SK-N-SH (cell line): ENCODE results near the gene PGF. TPM values are rescaled to one million over a fixed set of nuclear protein-coding genes. Genes with fewer than 3 reads are reported as not detected.

Experiments used
- CTCF ChIA-PET: fragments of 300-600, 350-600 bp; formaldehyde crosslinking; extraction: SDS; loops from one replicate; lab custom pipeline; 2021; lab: Yijun Ruan, JAX
- POLR2A ChIA-PET: fragments of 350-600 bp; sonication (Branson Sonifier 250); formaldehyde crosslinking; extraction: SDS; loops from one replicate; lab custom pipeline; 2020; ENCODE audit warnings: antibody characterized with exemption, inconsistent platforms; lab: Yijun Ruan, JAX
- DNase-seq: peaks from one replicate; pipeline ENCODE4 v3.0.0; 2012
- H2AFZ ChIP-seq: fragments of 200-600 bp; sonication (generic); 2 replicates; pipeline ENCODE4 v1.8.1; 2016; ENCODE audit warnings: antibody characterized with exemption, mild to moderate bottlenecking, low read depth
- H3F3A ChIP-seq: fragments of 200-600 bp; sonication (generic); replicated peaks from 2 replicates; pipeline ENCODE3; 2016; ENCODE audit warnings: antibody characterized with exemption, mild to moderate bottlenecking; ENCODE audit not compliant: insufficient read depth
- H3K27ac ChIP-seq, 2 experiments: fragments of 200-500 bp in 1 of 2; fragments of 200-600 bp in 1 of 2; sonication (Bioruptor generic) in 1 of 2; sonication (generic), shearing (Covaris generic) in 1 of 2; 2 replicates each; pipeline versions ENCODE4 v1.5.1 to v1.6.1; 2014 to 2016; ENCODE audit warnings: low read depth in 2 of 2, inconsistent platforms in 1 of 2, low read length in 1 of 2, mild to moderate bottlenecking in 1 of 2, mixed read lengths in 1 of 2
- H3K27me3 ChIP-seq: fragments of 200-600 bp; sonication (generic), shearing (Covaris generic); 2 replicates; pipeline ENCODE4 v1.6.1; 2016; ENCODE audit warnings: mixed run types; ENCODE audit not compliant: insufficient read depth
- H3K36me3 ChIP-seq, 2 experiments: fragments of 200-500 bp in 1 of 2; fragments of 200-600 bp in 1 of 2; sonication (Bioruptor generic) in 1 of 2; sonication (generic) in 1 of 2; replicated peaks in 1 of 2; 2 replicates each; pipeline versions ENCODE3 to v1.5.1; 2014 to 2016; ENCODE audit warnings: low read length in 1 of 2, mild to moderate bottlenecking in 1 of 2; ENCODE audit not compliant: insufficient read depth in 2 of 2, control insufficient read depth in 1 of 2
- H3K4me1 ChIP-seq, 2 experiments: fragments of 200-500 bp in 1 of 2; fragments of 200-600 bp in 1 of 2; sonication (Bioruptor generic) in 1 of 2; sonication (generic), shearing (Covaris generic) in 1 of 2; 2 replicates each; pipeline versions ENCODE4 v1.5.1 to v1.6.1; 2014 to 2016; ENCODE audit warnings: low read depth in 1 of 2, low read length in 1 of 2, mixed run types in 1 of 2; ENCODE audit not compliant: insufficient read depth in 2 of 2, control insufficient read depth in 1 of 2
- H3K4me2 ChIP-seq: fragments of 200-600 bp; sonication (generic), shearing (Covaris generic); 2 replicates; pipeline ENCODE4 v1.6.1; 2017; ENCODE audit warnings: mixed run types
- H3K4me3 ChIP-seq, 2 experiments: fragments of 200-500 bp in 1 of 2; fragments of 200-600 bp in 1 of 2; sonication (Bioruptor generic) in 1 of 2; sonication (generic), shearing (Covaris generic) in 1 of 2; 2 replicates each; pipeline versions ENCODE4 v1.5.1 to v1.8.1; 2014 to 2016; ENCODE audit warnings: low read depth in 2 of 2, inconsistent platforms in 1 of 2, low read length in 1 of 2, mild to moderate bottlenecking in 1 of 2, mixed read lengths in 1 of 2, moderate library complexity in 1 of 2
- H3K79me2 ChIP-seq: fragments of 200-600 bp; sonication (generic); 2 replicates; pipeline ENCODE4 v1.8.1; 2017; ENCODE audit warnings: mild to moderate bottlenecking; ENCODE audit not compliant: insufficient read depth
- H3K9ac ChIP-seq: fragments of 200-600 bp; sonication (generic); 2 replicates; pipeline ENCODE4 v1.6.1; 2017; ENCODE audit warnings: mixed run types
- H3K9me2 ChIP-seq: fragments of 200-600 bp; sonication (generic); 2 replicates; pipeline ENCODE4 v1.6.1; 2017; ENCODE audit warnings: mixed run types
- H3K9me3 ChIP-seq: fragments of 200-600 bp; sonication (generic); 2 replicates; pipeline ENCODE4 v1.6.1; 2017; ENCODE audit warnings: mixed run types, mild to moderate bottlenecking, moderate library complexity
- H4K20me1 ChIP-seq: fragments of 200-600 bp; sonication (generic); 2 replicates; pipeline ENCODE4 v1.6.1; 2017; ENCODE audit warnings: mild to moderate bottlenecking, mixed run types; ENCODE audit not compliant: insufficient read depth
- CHD2 ChIP-seq: fragments of 150-350 bp; IDR thresholded peaks from 2 replicates; pipeline ENCODE4 v1.6.1; 2018; ENCODE audit warnings: low read length; ENCODE audit not compliant: partially characterized antibody
- CTCF ChIP-seq: fragments of 200-600 bp; sonication (generic); IDR thresholded peaks from 2 replicates; pipeline ENCODE4 v1.6.1; 2017; ENCODE audit warnings: antibody characterized with exemption, mild to moderate bottlenecking, moderate library complexity
- ELF1 ChIP-seq: IDR thresholded peaks from 2 replicates; pipeline ENCODE4 v1.4.0; 2012
- EZH2phosphoT487 ChIP-seq: fragments of 200-600 bp; sonication (generic); IDR thresholded peaks from 2 replicates; pipeline ENCODE4 v1.6.1; 2017; ENCODE audit warnings: low read depth, mixed run types, mild to moderate bottlenecking, antibody characterized with exemption, moderate library complexity, borderline replicate concordance
- IRF3 ChIP-seq: fragments of 150-350 bp; IDR thresholded peaks from 2 replicates; pipeline ENCODE4 v1.6.1; 2016; ENCODE audit warnings: mild to moderate bottlenecking, low read depth, low read length
- MXI1 ChIP-seq: IDR thresholded peaks from 2 replicates; pipeline ENCODE4 v1.6.1; 2012; ENCODE audit warnings: mild to moderate bottlenecking, low read depth, low read length, improper control_type of control experiment
- NRF1 ChIP-seq: IDR thresholded peaks from 2 replicates; pipeline ENCODE4 v1.6.1; 2012; ENCODE audit warnings: low read depth, mild to moderate bottlenecking, low read length
- PBX3 ChIP-seq: IDR thresholded peaks from 2 replicates; pipeline ENCODE4; 2012
- REST ChIP-seq: IDR thresholded peaks from 2 replicates; pipeline ENCODE4 v1.6.1; 2012; ENCODE audit warnings: mild to moderate bottlenecking, low read depth, low read length, moderate library complexity
- RXRA ChIP-seq: IDR thresholded peaks from 2 replicates; pipeline ENCODE4 v1.4.0; 2012; ENCODE audit warnings: low read depth, mild to moderate bottlenecking, borderline replicate concordance
- SMC3 ChIP-seq: IDR thresholded peaks from 2 replicates; pipeline ENCODE4 v1.6.1; 2012; ENCODE audit warnings: low read depth, low read length, improper control_type of control experiment
- TAF1 ChIP-seq: IDR thresholded peaks from 2 replicates; pipeline ENCODE4 v1.6.1; 2012; ENCODE audit warnings: low read depth, mild to moderate bottlenecking, low read length, moderate library complexity, borderline replicate concordance
- TCF12 ChIP-seq: IDR thresholded peaks from 2 replicates; pipeline ENCODE4 v1.4.0; 2012
- TEAD4 ChIP-seq: IDR thresholded peaks from 2 replicates; pipeline ENCODE4 v1.4.0; 2012; ENCODE audit warnings: mild to moderate bottlenecking, borderline replicate concordance; ENCODE audit not compliant: insufficient read depth
- USF2 ChIP-seq: fragments of 150-350 bp; IDR thresholded peaks from 2 replicates; pipeline ENCODE4 v1.6.1; 2017; ENCODE audit warnings: antibody characterized with exemption, low read length, low read depth, borderline replicate concordance
- WGBS: methylation state at CpG from one replicate; pipeline ENCODE4 v1.1.6; 2017; ENCODE audit warnings: low lambda C conversion rate; 5-methylcytosine and 5-hydroxymethylcytosine counted together
- polyA plus RNA-seq, 3 experiments: library from polyadenylated mRNA; depleted of rRNA; stranded (reverse); fragments of >200 nt; gene quantifications; 2 replicates each; pipeline ENCODE4 v1.2.3, GENCODE V29; 2012

PGF gene
- polyA plus RNA-seq, 1 of the 3 experiments (the other 2 are of a cell fraction): 4.4 TPM

GRCh38 chr14:74896400-74896799 is 59.0 kb downstream of the PGF start (continued):
- no peak for TF ChIP-seq REST
- TF ChIP-seq IRF3: no peak
- no peak for TF ChIP-seq TEAD4
- no peak for TF ChIP-seq NRF1

- H4K20me1 ChIP-seq: peaks cover 10% of the 10 kb centered on the region
- no peak for DNase-seq
- H3K9ac ChIP-seq: no peak overlapping the region
- H3F3A ChIP-seq: peaks cover 18% of the 10 kb centered on the region
- H3K27me3 ChIP-seq: no peaks in the 10 kb centered on the region
- H3K4me1 ChIP-seq: peaks cover 0 to 2% of the 10 kb centered on the region in 2 experiments; a peak in 1 of 4 replicates
- ChIA-PET POLR2A (interaction anchor here (1.0 kb wide), 1 partner anchor 11 kb away, joined by 3 read pairs; no protein-coding TSS in a partner anchor), CTCF (interaction anchor here (0.9 to 26.0 kb wide), 4 partner anchors 14 to 195 kb away, joined by 3 to 537 read pairs (median 64); no protein-coding TSS in a partner anchor)
- peaks cover 81 to 86% of the 10 kb centered on the region in 2 experiments for H3K36me3 ChIP-seq
- no peaks in the 10 kb centered on the region for H3K9me2 ChIP-seq
- H3K4me2 ChIP-seq: no peak overlapping the region
- peaks cover 31% of the 10 kb centered on the region for H3K79me2 ChIP-seq
- H2AFZ ChIP-seq: no peak overlapping the region
- no peaks in the 10 kb centered on the region for H3K9me3 ChIP-seq
- WGBS: 88% methylated on average over 3 of the region's 4 CpGs
- H3K27ac ChIP-seq: no peak overlapping the region
- no peak overlapping the region for H3K4me3 ChIP-seq
- TF ChIP-seq MXI1: no peak
- TF ChIP-seq CTCF: no peak
- no peak for TF ChIP-seq EZH2phosphoT487
- no peak for TF ChIP-seq TCF12
- no peak for TF ChIP-seq CHD2
- no peak for TF ChIP-seq ELF1
- TF ChIP-seq USF2: no peak
- TF ChIP-seq RXRA: no peak
- TF ChIP-seq PBX3: no peak
- TF ChIP-seq TAF1: no peak
- no peak for TF ChIP-seq SMC3
- no peak for TF ChIP-seq REST
- TF ChIP-seq IRF3: no peak
Measured at GRCh38 chr14:74893614-74894091, 61.7 kb downstream of the PGF start.
